ENCODE measurements around the gene OXSR1. TPM values are rescaled to one million over a fixed set of nuclear protein-coding genes. Genes with fewer than 3 reads are reported as not detected.

Gene OXSR1
- total and polyA plus RNA-seq, 2 of the 13 experiments (the other 11 are each of a cell fraction or from before 2014, with no cell fraction given): 27.4 to 32.6 TPM

DNA sequence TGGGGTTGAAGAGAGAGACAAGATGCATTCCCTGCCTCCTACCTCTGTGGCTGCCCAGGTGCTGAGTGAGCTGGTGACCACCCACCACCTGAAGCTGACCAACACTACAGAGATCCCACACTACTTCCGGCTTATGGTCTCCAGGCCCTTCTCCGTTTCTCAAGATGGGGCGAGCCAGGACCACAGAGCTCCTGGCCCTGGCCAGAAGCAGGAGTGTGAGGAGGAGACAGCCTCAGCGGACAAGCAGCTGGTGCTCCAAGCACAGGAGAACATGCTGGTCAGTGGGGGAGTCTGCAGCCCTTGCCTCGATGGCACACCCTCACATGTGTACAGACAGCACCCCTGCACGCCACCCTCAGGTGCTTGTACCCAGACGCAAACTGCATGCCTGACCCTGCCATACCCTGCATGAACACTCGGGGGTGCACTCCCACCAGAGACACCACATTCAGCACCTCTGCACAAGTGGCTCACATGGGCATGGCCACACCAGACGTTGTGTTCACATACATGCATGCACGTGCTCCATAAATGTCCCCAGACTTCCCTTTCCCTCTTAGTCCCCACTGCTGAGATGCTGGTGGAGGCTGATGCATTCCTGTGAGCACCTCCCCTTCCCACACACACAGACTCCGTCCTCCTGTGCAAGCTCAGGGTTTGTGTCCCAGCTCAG lies 47.5 kb upstream of the OXSR1 start (continued):
- no peak for TF ChIP-seq AFF4 (CRISPR knock-in tag; IDR thresholded peaks at IDR 0.05)
- TF ChIP-seq TBX2 (CRISPR knock-in tag; IDR thresholded peaks at IDR 0.05; ENCODE audit: borderline replicate concordance): no peak
- peak; percentile 91 for TF ChIP-seq POLR2AphosphoS2 (IDR thresholded peaks at IDR 0.05; ENCODE audit: low read depth, low read length)
- TF ChIP-seq HES4 (CRISPR knock-in tag; IDR thresholded peaks at IDR 0.05; ENCODE audit: borderline replicate concordance): no peak
- TF ChIP-seq, protein P1, sequence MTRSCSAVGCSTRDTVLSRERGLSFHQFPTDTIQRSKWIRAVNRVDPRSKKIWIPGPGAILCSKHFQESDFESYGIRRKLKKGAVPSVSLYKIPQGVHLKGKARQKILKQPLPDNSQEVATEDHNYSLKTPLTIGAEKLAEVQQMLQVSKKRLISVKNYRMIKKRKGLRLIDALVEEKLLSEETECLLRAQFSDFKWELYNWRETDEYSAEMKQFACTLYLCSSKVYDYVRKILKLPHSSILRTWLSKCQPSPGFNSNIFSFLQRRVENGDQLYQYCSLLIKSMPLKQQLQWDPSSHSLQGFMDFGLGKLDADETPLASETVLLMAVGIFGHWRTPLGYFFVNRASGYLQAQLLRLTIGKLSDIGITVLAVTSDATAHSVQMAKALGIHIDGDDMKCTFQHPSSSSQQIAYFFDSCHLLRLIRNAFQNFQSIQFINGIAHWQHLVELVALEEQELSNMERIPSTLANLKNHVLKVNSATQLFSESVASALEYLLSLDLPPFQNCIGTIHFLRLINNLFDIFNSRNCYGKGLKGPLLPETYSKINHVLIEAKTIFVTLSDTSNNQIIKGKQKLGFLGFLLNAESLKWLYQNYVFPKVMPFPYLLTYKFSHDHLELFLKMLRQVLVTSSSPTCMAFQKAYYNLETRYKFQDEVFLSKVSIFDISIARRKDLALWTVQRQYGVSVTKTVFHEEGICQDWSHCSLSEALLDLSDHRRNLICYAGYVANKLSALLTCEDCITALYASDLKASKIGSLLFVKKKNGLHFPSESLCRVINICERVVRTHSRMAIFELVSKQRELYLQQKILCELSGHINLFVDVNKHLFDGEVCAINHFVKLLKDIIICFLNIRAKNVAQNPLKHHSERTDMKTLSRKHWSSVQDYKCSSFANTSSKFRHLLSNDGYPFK (CRISPR knock-in tag; IDR thresholded peaks at IDR 0.05; ENCODE audit: borderline replicate concordance): no peak
- TF ChIP-seq, protein P2, sequence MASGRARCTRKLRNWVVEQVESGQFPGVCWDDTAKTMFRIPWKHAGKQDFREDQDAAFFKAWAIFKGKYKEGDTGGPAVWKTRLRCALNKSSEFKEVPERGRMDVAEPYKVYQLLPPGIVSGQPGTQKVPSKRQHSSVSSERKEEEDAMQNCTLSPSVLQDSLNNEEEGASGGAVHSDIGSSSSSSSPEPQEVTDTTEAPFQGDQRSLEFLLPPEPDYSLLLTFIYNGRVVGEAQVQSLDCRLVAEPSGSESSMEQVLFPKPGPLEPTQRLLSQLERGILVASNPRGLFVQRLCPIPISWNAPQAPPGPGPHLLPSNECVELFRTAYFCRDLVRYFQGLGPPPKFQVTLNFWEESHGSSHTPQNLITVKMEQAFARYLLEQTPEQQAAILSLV (CRISPR knock-in tag; IDR thresholded peaks at IDR 0.05; ENCODE audit: borderline replicate concordance): no peak
- TF ChIP-seq, protein P3, sequence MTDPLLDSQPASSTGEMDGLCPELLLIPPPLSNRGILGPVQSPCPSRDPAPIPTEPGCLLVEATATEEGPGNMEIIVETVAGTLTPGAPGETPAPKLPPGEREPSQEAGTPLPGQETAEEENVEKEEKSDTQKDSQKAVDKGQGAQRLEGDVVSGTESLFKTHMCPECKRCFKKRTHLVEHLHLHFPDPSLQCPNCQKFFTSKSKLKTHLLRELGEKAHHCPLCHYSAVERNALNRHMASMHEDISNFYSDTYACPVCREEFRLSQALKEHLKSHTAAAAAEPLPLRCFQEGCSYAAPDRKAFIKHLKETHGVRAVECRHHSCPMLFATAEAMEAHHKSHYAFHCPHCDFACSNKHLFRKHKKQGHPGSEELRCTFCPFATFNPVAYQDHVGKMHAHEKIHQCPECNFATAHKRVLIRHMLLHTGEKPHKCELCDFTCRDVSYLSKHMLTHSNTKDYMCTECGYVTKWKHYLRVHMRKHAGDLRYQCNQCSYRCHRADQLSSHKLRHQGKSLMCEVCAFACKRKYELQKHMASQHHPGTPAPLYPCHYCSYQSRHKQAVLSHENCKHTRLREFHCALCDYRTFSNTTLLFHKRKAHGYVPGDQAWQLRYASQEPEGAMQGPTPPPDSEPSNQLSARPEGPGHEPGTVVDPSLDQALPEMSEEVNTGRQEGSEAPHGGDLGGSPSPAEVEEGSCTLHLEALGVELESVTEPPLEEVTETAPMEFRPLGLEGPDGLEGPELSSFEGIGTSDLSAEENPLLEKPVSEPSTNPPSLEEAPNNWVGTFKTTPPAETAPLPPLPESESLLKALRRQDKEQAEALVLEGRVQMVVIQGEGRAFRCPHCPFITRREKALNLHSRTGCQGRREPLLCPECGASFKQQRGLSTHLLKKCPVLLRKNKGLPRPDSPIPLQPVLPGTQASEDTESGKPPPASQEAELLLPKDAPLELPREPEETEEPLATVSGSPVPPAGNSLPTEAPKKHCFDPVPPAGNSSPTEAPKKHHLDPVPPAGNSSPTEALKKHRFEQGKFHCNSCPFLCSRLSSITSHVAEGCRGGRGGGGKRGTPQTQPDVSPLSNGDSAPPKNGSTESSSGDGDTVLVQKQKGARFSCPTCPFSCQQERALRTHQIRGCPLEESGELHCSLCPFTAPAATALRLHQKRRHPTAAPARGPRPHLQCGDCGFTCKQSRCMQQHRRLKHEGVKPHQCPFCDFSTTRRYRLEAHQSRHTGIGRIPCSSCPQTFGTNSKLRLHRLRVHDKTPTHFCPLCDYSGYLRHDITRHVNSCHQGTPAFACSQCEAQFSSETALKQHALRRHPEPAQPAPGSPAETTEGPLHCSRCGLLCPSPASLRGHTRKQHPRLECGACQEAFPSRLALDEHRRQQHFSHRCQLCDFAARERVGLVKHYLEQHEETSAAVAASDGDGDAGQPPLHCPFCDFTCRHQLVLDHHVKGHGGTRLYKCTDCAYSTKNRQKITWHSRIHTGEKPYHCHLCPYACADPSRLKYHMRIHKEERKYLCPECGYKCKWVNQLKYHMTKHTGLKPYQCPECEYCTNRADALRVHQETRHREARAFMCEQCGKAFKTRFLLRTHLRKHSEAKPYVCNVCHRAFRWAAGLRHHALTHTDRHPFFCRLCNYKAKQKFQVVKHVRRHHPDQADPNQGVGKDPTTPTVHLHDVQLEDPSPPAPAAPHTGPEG (CRISPR knock-in tag; IDR thresholded peaks at IDR 0.05): no peak
- TF ChIP-seq GTF2F1 (IDR thresholded peaks at IDR 0.05; ENCODE audit: low read length): no peak
- TF ChIP-seq, protein P4, sequence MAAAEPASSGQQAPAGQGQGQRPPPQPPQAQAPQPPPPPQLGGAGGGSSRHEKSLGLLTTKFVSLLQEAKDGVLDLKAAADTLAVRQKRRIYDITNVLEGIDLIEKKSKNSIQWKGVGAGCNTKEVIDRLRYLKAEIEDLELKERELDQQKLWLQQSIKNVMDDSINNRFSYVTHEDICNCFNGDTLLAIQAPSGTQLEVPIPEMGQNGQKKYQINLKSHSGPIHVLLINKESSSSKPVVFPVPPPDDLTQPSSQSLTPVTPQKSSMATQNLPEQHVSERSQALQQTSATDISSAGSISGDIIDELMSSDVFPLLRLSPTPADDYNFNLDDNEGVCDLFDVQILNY (CRISPR knock-in tag; conservative IDR thresholded peaks at IDR 0.05): no peak
- no peak for TF ChIP-seq SRSF9 (IDR thresholded peaks at IDR 0.05; ENCODE audit: borderline replicate concordance, insufficient read depth, low read depth, low read length, poor library complexity, severe bottlenecking)
- no peak for TF ChIP-seq NFIB (CRISPR knock-in tag; IDR thresholded peaks at IDR 0.05; ENCODE audit: borderline replicate concordance)
- TF ChIP-seq IKZF4 (CRISPR knock-in tag; IDR thresholded peaks at IDR 0.05; ENCODE audit: borderline replicate concordance, low read depth, not compliant biosample characterization): no peak
- TF ChIP-seq PAWR (CRISPR knock-in tag; IDR thresholded peaks at IDR 0.05; ENCODE audit: borderline replicate concordance): no peak
